Measurements from ENCODE around the gene UMODL1. TPM values are rescaled to one million over a fixed set of nuclear protein-coding genes. Genes with fewer than 3 reads are reported as not detected.

UMODL1 gene
- total and polyA plus RNA-seq, 2 of the 13 experiments (the other 11 are each of a cell fraction or from before 2014, with no cell fraction given), result not detected

DNA sequence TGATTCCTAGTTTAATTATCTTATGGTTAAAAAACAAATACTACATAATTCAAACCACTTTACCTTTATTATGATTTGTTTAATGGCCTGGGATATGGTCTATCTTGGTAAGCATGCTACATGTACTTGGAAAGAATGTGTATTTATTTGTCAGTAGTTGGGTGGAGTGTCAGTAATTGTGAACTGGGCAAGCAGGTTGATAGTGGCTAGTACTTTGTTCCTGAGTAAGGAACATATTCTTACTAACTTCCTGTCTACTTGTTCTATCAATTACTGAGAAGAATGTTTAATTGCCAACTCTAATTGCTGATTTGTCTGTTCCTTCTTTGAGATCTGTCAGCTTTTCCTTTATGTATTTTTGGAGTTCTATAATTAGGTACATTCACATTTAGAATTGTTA, 98.6 kb downstream of the UMODL1 start:
- H3K4me2 ChIP-seq (ENCODE audit: low read depth, low read length), result no peak overlapping the region
- no peak overlapping the region for H3K4me3 ChIP-seq (replicated peaks in 1 of 3; ENCODE audit: insufficient read depth in 1 of 3, low read depth in 2 of 3, low read length in 3 of 3)
- CTCF ChIA-PET (ENCODE audit: low intra/inter-chr PET ratio, low total read pairs), result no interaction called here
- BruUV-seq (replicated peaks), result no TSS peak
- no peak overlapping the region for H3K27ac ChIP-seq (ENCODE audit: extremely low read length, insufficient read depth, low read length)
- H4K20me1 ChIP-seq (ENCODE audit: insufficient read depth, low read length), result no peaks in the 10 kb centered on the region
- in situ Hi-C loops (cut with HindIII; ENCODE audit: extremely low pct_ligation_motif_present, low pct_unique_long_range_greater_than_20kb) (no loop called here), intact Hi-C loops (cut with micrococcal nuclease; ENCODE audit: unreplicated experiment) (no loop called here)
- no peak for DNase-seq (ENCODE audit: low spot score)
- no peaks in the 10 kb centered on the region for H3K79me2 ChIP-seq (ENCODE audit: insufficient read depth, low read length)
- H2AFZ ChIP-seq (ENCODE audit: low read length), result no peak overlapping the region
- H3K9ac ChIP-seq (ENCODE audit: insufficient read depth, low read depth, low read length), result no peak overlapping the region
- ATAC-seq, result no peak
- no peak for FAIRE-seq
- no peaks in the 10 kb centered on the region for H3K36me3 ChIP-seq (replicated peaks in 1 of 2; ENCODE audit: control insufficient read depth in 1 of 2, insufficient read depth in 2 of 2, low read length in 2 of 2)
- no peaks in the 10 kb centered on the region for H3K27me3 ChIP-seq (ENCODE audit: control insufficient read depth in 1 of 2, insufficient read depth in 2 of 2, low read length in 2 of 2)
- no peaks in the 10 kb centered on the region for H3K4me1 ChIP-seq (ENCODE audit: insufficient read depth, low read length)
- POLR2A ChIA-PET, result no interaction called here
- no peaks in the 10 kb centered on the region for H3K9me3 ChIP-seq (ENCODE audit: low read length)
- TF ChIP-seq, protein P1, sequence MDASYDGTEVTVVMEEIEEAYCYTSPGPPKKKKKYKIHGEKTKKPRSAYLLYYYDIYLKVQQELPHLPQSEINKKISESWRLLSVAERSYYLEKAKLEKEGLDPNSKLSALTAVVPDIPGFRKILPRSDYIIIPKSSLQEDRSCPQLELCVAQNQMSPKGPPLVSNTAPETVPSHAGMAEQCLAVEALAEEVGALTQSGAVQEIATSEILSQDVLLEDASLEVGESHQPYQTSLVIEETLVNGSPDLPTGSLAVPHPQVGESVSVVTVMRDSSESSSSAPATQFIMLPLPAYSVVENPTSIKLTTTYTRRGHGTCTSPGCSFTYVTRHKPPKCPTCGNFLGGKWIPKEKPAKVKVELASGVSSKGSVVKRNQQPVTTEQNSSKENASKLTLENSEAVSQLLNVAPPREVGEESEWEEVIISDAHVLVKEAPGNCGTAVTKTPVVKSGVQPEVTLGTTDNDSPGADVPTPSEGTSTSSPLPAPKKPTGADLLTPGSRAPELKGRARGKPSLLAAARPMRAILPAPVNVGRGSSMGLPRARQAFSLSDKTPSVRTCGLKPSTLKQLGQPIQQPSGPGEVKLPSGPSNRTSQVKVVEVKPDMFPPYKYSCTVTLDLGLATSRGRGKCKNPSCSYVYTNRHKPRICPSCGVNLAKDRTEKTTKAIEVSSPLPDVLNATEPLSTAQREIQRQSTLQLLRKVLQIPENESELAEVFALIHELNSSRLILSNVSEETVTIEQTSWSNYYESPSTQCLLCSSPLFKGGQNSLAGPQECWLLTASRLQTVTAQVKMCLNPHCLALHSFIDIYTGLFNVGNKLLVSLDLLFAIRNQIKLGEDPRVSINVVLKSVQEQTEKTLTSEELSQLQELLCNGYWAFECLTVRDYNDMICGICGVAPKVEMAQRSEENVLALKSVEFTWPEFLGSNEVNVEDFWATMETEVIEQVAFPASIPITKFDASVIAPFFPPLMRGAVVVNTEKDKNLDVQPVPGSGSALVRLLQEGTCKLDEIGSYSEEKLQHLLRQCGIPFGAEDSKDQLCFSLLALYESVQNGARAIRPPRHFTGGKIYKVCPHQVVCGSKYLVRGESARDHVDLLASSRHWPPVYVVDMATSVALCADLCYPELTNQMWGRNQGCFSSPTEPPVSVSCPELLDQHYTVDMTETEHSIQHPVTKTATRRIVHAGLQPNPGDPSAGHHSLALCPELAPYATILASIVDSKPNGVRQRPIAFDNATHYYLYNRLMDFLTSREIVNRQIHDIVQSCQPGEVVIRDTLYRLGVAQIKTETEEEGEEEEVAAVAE (CRISPR knock-in tag; IDR thresholded peaks at IDR 0.05; ENCODE audit: borderline replicate concordance), result no peak
- TF ChIP-seq, protein P2, sequence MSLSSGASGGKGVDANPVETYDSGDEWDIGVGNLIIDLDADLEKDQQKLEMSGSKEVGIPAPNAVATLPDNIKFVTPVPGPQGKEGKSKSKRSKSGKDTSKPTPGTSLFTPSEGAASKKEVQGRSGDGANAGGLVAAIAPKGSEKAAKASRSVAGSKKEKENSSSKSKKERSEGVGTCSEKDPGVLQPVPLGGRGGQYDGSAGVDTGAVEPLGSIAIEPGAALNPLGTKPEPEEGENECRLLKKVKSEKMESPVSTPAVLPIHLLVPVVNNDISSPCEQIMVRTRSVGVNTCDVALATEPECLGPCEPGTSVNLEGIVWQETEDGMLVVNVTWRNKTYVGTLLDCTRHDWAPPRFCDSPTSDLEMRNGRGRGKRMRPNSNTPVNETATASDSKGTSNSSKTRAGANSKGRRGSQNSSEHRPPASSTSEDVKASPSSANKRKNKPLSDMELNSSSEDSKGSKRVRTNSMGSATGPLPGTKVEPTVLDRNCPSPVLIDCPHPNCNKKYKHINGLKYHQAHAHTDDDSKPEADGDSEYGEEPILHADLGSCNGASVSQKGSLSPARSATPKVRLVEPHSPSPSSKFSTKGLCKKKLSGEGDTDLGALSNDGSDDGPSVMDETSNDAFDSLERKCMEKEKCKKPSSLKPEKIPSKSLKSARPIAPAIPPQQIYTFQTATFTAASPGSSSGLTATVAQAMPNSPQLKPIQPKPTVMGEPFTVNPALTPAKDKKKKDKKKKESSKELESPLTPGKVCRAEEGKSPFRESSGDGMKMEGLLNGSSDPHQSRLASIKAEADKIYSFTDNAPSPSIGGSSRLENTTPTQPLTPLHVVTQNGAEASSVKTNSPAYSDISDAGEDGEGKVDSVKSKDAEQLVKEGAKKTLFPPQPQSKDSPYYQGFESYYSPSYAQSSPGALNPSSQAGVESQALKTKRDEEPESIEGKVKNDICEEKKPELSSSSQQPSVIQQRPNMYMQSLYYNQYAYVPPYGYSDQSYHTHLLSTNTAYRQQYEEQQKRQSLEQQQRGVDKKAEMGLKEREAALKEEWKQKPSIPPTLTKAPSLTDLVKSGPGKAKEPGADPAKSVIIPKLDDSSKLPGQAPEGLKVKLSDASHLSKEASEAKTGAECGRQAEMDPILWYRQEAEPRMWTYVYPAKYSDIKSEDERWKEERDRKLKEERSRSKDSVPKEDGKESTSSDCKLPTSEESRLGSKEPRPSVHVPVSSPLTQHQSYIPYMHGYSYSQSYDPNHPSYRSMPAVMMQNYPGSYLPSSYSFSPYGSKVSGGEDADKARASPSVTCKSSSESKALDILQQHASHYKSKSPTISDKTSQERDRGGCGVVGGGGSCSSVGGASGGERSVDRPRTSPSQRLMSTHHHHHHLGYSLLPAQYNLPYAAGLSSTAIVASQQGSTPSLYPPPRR (CRISPR knock-in tag; IDR thresholded peaks at IDR 0.05; ENCODE audit: borderline replicate concordance), result no peak
- TF ChIP-seq BRD4 (CRISPR knock-in tag; IDR thresholded peaks at IDR 0.05) (no peak), ZFX (CRISPR knock-in tag; IDR thresholded peaks at IDR 0.05; ENCODE audit: low read depth) (no peak), ZBTB3 (CRISPR knock-in tag; IDR thresholded peaks at IDR 0.05; ENCODE audit: borderline replicate concordance, low read depth) (no peak), AGO2 (optimal IDR thresholded peaks at IDR 0.05; ENCODE audit: low read depth, low read length) (no peak), ZSCAN29 (CRISPR knock-in tag; conservative IDR thresholded peaks at IDR 0.05) (no peak), ZNF207 (IDR thresholded peaks at IDR 0.05; ENCODE audit: borderline replicate concordance) (no peak), NONO (IDR thresholded peaks at IDR 0.05) (no peak), NONO (CRISPR knock-in tag; conservative IDR thresholded peaks at IDR 0.05) (no peak), SATB2 (CRISPR knock-in tag; IDR thresholded peaks at IDR 0.05) (no peak), TAF1 (CRISPR knock-in tag; IDR thresholded peaks at IDR 0.05) (no peak)
- TF ChIP-seq, protein P3, sequence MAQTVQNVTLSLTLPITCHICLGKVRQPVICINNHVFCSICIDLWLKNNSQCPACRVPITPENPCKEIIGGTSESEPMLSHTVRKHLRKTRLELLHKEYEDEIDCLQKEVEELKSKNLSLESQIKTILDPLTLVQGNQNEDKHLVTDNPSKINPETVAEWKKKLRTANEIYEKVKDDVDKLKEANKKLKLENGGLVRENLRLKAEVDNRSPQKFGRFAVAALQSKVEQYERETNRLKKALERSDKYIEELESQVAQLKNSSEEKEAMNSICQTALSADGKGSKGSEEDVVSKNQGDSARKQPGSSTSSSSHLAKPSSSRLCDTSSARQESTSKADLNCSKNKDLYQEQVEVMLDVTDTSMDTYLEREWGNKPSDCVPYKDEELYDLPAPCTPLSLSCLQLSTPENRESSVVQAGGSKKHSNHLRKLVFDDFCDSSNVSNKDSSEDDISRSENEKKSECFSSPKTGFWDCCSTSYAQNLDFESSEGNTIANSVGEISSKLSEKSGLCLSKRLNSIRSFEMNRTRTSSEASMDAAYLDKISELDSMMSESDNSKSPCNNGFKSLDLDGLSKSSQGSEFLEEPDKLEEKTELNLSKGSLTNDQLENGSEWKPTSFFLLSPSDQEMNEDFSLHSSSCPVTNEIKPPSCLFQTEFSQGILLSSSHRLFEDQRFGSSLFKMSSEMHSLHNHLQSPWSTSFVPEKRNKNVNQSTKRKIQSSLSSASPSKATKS (CRISPR knock-in tag; IDR thresholded peaks at IDR 0.05), result no peak
- TF ChIP-seq, protein P4, sequence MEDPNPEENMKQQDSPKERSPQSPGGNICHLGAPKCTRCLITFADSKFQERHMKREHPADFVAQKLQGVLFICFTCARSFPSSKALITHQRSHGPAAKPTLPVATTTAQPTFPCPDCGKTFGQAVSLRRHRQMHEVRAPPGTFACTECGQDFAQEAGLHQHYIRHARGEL (CRISPR knock-in tag; IDR thresholded peaks at IDR 0.05), result no peak
